Measurements from ENCODE around the gene SPINK1. TPM values are rescaled to one million over a fixed set of nuclear protein-coding genes. Genes with fewer than 3 reads are reported as not detected.

The SPINK1 gene
- total RNA-seq, 1 donor from 2014 or later, result not detected

- H3K27me3 Mint-ChIP-seq (ENCODE audit: unreplicated experiment), result no peaks in the 10 kb centered on the region
- no peak overlapping the region for H3K4me3 Mint-ChIP-seq (ENCODE audit: unreplicated experiment)
- no peaks in the 10 kb centered on the region for H3K9me3 Mint-ChIP-seq (ENCODE audit: unreplicated experiment)
- H3K36me3 Mint-ChIP-seq (ENCODE audit: low read depth, unreplicated experiment), result no peaks in the 10 kb centered on the region
- DNase-seq (ENCODE audit: low spot score), result no peak
- no peak overlapping the region for H3K27ac Mint-ChIP-seq (ENCODE audit: unreplicated experiment)
- no peak for TF ChIP-seq CTCF (IDR thresholded peaks at IDR 0.05; ENCODE audit: unreplicated experiment)
- H3K4me1 Mint-ChIP-seq (ENCODE audit: unreplicated experiment), result peaks cover 7% of the 10 kb centered on the region
Measured at GRCh38 chr5:147784146-147784987, 47.1 kb downstream of the SPINK1 start.

GRCh38 chr5:147782110-147783028 is 49.1 kb downstream of the SPINK1 start, which contains the start of gene JAKMIP2:
JAKMIP2 (minus strand) TSS chr5:147782728; CDS start chr5:147671806, 110,922 bp downstream.
- peaks cover 7% of the 10 kb centered on the region for H3K4me1 Mint-ChIP-seq (ENCODE audit: unreplicated experiment)
- H3K27ac Mint-ChIP-seq (ENCODE audit: unreplicated experiment), result peak within 1 kb of the TSS; percentile 83
- peak within 1 kb of the TSS; percentile 91 for H3K4me3 Mint-ChIP-seq (ENCODE audit: unreplicated experiment)
- no peaks in the 10 kb centered on the region for H3K36me3 Mint-ChIP-seq (ENCODE audit: low read depth, unreplicated experiment)
- no peak for TF ChIP-seq CTCF (IDR thresholded peaks at IDR 0.05; ENCODE audit: unreplicated experiment)
- H3K27me3 Mint-ChIP-seq (ENCODE audit: unreplicated experiment), result no peaks in the 10 kb centered on the region
- H3K9me3 Mint-ChIP-seq (ENCODE audit: unreplicated experiment), result no peaks in the 10 kb centered on the region
- peak; percentile 87 for DNase-seq (ENCODE audit: low spot score)

- Mint-ChIP-seq H3K9me3 (ENCODE audit: unreplicated experiment) (no peaks in the 10 kb centered on the region), H3K36me3 (ENCODE audit: low read depth, unreplicated experiment) (no peaks in the 10 kb centered on the region), H3K4me1 (ENCODE audit: unreplicated experiment) (peaks cover 7% of the 10 kb centered on the region), H3K27me3 (ENCODE audit: unreplicated experiment) (no peaks in the 10 kb centered on the region), H3K27ac (ENCODE audit: unreplicated experiment) (no peak overlapping the region), H3K4me3 (ENCODE audit: unreplicated experiment) (no peak overlapping the region)
- no peak for TF ChIP-seq CTCF (IDR thresholded peaks at IDR 0.05; ENCODE audit: unreplicated experiment)
- no peak for DNase-seq (ENCODE audit: low spot score)
Measured at GRCh38 chr5:147780924-147781573, 50.4 kb downstream of the SPINK1 start.

GRCh38 chr5:147779694-147780093 is 51.8 kb downstream of the SPINK1 start:
- Mint-ChIP-seq H3K9me3 (ENCODE audit: unreplicated experiment) (no peaks in the 10 kb centered on the region), H3K4me1 (ENCODE audit: unreplicated experiment) (peaks cover 7% of the 10 kb centered on the region), H3K27me3 (ENCODE audit: unreplicated experiment) (no peaks in the 10 kb centered on the region), H3K36me3 (ENCODE audit: low read depth, unreplicated experiment) (no peaks in the 10 kb centered on the region), H3K4me3 (ENCODE audit: unreplicated experiment) (no peak overlapping the region), H3K27ac (ENCODE audit: unreplicated experiment) (no peak overlapping the region)
- no peak for DNase-seq (ENCODE audit: low spot score)
- no peak for TF ChIP-seq CTCF (IDR thresholded peaks at IDR 0.05; ENCODE audit: unreplicated experiment)

All from endothelial cell (in vitro differentiated cells).